ENCODE data around the gene TM2D3.
A peak's percentile ranks its signal among the peaks of the same experiment; 100 is the strongest.

Gene TM2D3, protein sequence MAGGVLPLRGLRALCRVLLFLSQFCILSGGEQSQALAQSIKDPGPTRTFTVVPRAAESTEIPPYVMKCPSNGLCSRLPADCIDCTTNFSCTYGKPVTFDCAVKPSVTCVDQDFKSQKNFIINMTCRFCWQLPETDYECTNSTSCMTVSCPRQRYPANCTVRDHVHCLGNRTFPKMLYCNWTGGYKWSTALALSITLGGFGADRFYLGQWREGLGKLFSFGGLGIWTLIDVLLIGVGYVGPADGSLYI

DNA sequence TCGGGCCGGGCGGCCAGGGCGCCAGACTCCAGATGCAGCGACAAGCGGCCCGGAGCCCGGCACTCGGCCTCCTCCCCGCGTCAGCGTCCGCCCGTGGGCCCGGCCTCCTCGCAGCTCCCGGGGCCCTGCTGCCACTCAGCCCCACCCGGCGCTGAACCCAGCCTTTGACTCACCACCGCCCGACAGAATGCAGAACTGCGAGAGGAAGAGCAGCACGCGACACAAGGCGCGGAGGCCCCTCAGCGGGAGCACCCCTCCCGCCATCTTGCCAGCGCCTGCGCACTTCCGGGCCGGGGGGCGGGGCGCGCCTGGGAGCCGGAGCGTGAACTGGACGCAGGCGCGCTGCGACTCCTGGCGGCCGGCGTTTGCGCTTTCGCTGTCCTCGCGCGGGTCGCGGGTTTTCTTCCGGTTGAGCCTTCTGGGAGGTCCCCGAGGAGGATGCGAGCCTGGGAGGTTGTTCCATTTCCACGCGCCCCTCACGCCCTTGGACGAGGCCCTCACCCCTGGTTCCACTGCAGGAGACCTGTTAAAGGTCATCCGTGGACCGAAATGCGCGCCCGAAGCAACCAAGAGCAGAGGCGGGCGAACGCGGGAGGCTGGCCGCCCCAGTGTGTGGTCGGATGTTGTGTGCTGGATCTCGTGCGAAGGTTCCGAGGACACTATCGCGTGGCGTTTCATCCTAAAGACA is at the start of gene TM2D3:
Gene TM2D3 (minus strand): TSS at position 284 of the 688 bp plus-strand sequence. CDS start 20 bp downstream, at position 264.
- DNase-seq (ENCODE audit: insufficient read length, low spot score): peak; percentile 85
- FAIRE-seq: peak; percentile 82

DNA sequence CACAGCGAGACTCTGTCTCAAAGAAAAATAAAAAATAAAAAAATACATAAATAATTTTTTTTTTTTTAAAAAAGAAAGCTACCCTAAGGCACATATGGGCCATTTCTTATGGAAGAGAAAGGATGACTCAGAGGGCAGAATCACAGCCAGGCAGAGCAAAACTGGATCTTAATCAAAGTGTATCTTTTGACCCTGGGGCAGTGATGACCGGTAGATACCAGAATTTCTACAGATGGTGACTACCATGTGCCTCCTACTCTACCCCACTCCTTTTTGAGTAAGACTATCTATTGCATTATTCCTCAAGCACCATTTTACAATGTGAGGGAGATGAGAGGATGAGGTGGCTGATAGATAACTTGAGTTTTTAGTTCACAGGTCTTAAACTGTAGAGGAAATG is 46.1 kb upstream of the TM2D3 start:
- DNase-seq (ENCODE audit: insufficient read length, low spot score): no peak
- FAIRE-seq: no peak

DNA sequence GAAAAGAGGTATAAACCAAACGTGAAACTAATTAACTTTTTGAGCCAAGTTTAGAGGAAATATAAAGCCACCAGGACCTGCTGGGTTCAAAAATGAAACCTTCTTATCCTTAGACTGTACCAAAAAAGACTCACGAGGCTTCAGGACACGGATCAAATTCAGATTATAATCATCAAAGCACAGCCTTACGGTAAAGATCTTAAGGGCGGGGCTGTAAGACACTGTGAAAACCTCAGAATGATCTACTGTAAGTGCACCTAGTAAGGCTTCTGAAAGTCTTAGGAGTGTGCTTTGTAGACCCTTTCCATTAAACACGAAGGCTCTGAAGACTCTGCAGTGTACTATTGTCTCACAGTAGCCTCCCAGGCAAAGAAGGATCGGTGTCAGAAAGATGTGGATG is 45.3 kb upstream of the TM2D3 start:
- FAIRE-seq: no peak
- DNase-seq (ENCODE audit: insufficient read length, low spot score): no peak

DNA sequence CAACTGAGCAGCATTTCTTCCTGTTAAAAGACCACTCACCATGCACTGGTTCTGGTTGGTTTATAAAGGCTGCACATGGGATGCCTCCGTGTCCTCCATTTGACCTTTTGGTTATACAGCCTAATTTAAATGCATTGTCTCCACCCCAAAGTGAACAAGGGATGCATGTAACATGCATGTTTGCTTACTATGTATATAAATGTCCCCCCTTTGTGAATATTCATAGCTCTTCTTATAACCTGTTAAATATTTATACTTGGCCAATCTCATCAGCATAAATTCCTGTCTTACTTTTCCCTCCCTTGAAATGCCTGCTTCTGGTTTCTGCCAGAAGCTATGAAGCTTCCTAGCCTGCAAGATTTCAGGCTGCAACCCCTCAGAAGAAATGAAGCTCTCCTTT is 44.6 kb upstream of the TM2D3 start:
- FAIRE-seq (no peak), DNase-seq (ENCODE audit: insufficient read length, low spot score) (no peak)

DNA sequence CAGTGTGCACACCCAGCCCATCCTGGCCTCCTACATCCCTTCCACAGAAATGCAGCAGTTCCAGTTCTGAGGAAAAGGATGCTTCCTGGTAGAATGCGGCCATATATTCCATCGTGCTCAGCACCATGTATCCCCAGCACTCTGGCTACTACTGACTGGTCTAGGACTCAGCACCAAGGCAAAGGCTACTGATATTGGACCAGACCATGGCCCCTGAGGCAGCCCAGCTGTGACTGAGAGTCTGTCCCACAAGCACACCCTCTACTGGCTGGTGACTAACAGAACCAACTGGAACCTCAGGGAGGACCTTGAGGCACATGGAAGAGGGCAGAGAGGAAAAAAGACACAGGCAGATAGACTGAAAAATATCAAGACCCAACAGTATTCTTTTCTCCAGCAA is 42.1 kb upstream of the TM2D3 start:
- FAIRE-seq (no peak), DNase-seq (ENCODE audit: insufficient read length, low spot score) (no peak)

DNA sequence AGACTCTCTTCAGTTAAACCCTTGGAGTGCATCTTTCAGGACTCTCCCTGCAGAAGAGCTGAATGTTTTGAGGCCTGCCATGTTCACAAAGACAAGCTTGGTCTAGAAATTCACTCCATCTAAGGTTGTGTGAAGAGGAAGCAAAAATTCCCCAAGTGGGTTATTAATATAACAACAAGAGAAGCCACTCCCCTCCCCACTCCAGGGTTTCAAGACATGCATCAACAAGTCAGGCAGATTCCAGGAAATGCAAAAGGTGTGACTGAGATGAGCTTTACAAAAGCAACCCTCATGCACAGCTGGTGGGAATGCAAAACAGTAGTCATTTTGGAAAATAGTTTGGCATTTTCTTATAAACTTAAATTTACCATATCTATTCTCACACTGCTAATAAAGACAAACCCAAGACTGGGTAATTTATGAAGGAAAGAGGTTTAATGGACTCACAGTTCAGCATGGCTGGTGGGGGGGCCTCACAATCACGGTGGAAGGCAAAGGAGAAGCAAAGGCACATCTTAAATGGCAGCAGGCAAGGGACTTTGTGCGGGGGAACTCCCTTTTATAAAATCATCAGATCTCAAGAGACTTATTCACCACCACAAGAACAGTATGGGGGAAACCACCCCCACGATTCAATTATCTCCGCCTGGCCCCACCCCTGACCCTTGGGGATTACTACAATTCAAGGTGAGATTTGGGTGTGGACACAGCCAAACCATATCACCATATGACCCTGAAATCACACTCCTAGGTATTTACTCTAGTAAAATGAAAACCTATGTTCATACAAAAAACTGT is 40.8 kb upstream of the TM2D3 start:
- FAIRE-seq: no peak

DNA sequence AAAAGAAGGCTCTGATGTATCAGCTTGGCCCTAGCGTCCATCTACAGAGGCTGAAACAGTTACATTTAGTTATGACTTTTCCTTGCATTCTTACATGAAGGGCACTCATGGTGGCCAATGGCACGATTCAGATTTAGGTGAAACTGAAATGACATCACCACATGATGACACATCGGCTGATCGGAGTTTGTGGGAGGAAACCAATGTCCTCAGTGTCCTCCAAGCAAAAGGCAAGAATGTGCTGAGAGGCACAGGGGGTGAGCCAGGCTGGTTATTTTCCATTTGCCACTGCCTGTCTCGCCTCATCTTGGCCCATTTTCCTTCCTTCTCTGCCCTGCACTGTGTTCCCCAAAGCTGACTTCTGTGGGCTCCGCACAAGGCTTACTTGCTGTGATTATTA is 37.7 kb upstream of the TM2D3 start:
- DNase-seq (ENCODE audit: insufficient read length, low spot score): no peak
- no peak for FAIRE-seq

More for the DNA sequence above, 40.8 kb upstream of the TM2D3 start:
- no peak for DNase-seq (ENCODE audit: insufficient read length, low spot score)

DNA sequence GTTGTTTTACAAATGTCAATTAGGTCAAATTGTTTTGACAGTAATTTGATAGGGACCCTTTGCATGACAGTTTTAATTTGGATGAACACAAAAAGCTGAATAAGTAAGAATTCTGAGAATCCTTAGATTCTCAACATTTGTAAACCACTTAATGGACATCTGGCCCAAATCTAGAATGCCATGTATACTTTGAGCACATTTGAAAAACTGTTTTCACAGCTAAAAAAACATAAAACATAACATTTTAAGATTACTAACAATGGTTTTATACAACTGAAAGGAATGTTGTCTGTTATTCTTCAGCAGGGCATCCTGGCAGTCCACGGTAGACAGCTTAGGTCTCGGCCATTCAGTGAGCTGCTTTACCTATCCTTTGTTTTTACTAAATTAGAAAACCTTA is 34.5 kb upstream of the TM2D3 start:
- no peak for FAIRE-seq
- no peak for DNase-seq (ENCODE audit: insufficient read length, low spot score)

DNA sequence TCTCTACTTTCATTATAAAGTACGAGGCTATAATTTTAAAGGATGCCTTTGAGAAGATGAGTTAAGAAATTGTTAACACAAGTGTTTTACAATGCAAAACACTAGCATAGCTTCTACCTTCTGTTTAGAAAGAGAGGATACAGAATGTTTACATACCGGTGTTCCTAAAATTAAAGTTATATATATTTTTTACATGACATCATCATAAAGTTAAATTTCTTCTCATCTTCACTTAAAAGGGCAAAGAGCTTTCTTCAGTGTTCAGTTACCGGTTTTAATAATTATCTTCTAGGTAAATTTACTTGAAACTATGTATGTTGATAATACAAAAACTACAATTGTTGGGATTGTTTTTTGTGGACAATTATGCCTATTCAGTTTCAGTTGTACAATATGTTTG is 32.7 kb upstream of the TM2D3 start:
- no peak for FAIRE-seq

DNA sequence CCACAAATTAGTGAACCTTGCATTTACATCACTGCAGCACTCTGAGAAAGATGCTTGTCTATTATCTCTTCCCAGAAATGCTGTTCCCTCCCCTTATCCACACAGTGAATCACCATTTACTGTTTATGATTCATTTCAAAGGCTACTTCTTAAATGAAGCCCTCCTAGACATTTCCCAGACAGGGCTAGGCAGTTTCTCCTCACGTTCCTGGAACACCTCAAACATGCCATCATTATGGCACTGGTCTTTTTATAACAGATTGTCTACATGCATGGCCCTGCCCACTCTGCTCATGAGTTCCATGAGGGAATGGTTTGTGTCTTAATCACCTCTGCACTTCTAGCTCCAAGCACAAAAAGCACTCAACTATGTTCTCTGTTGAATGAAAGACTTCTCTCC is 32.2 kb upstream of the TM2D3 start:
- DNase-seq (ENCODE audit: insufficient read length, low spot score): no peak

More for the DNA sequence above, 32.7 kb upstream of the TM2D3 start:
- no peak for DNase-seq (ENCODE audit: insufficient read length, low spot score)

DNA sequence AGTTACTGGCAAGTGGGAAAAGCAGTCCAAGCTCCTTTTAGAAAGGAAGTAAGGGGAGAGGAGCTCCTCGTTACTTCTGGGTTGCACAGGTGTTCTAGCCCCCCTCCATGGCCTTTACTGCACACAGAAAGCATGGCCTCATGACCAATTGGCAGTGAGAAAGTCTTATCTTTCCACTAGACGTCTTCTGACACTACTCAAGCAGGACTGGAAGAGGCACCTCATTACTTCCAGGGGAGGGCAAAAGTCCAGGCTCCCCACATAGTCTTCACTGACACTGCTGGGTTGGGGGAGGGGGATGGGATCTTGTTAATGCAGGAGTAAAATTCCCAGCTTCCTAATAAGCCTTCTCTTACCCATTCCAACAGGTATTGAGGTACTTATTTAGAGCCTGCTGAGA is 27.6 kb upstream of the TM2D3 start:
- no peak for FAIRE-seq
- no peak for DNase-seq (ENCODE audit: insufficient read length, low spot score)

More for the DNA sequence above, 32.2 kb upstream of the TM2D3 start:
- FAIRE-seq: no peak

DNA sequence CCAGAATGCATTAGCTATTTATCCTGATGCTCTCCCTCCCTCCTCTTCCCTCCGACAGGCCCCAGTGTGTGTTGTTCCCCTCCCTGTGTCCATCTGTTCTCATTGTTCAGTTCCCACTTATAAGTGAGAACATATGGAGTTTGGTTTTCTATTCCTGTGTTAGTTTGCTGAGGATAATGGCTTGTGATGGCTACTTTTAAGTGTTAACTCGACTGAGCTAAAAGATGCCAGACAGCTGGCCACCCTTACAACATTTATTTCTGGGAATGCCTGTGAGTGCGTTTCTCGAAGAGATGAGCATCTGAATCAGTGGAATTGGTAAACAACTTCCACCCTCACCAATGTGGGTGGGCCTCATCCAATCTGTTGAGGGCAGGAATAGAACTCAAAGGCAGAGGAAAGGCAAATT is 24.7 kb upstream of the TM2D3 start:
- DNase-seq (ENCODE audit: insufficient read length, low spot score) (no peak), FAIRE-seq (no peak)

DNA sequence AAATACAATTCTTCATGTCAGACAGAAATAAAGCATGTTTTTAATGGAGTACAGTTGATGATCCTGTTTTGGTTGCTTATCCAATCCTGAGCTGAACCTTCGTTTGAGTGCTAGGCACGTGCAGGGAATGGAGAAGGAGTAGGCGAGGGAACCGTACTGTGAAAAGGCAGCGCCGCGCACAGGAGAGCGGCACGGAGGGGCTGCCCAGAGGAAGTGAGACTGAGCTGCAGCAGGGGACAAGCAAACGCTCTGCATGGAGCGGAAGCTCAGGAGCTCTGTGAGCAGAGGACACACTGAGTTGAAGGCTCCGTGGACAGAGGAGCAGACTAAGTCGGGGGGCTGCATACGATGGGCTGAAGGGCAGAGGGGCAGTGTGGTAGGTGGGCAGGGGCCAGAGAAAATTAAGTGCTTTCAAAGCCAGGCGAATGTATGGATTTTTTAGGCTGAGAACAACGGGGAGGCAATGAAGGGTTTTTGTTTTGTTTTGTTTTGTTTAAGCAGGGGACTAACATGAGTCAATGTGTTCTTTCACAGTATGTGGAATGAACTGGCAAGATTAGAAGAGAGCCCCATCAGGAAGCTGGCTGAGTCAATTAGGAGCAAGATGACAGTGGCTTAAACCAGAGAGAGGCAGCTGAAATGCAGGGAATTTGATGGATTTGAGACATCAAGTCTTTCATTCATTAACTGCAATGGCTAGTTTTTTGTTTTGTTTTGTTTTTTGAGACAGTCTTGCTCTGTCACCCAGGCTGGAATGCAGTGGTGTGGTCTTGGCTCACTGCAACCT is 23.8 kb upstream of the TM2D3 start:
- FAIRE-seq (no peak), DNase-seq (ENCODE audit: insufficient read length, low spot score) (no peak)

DNA sequence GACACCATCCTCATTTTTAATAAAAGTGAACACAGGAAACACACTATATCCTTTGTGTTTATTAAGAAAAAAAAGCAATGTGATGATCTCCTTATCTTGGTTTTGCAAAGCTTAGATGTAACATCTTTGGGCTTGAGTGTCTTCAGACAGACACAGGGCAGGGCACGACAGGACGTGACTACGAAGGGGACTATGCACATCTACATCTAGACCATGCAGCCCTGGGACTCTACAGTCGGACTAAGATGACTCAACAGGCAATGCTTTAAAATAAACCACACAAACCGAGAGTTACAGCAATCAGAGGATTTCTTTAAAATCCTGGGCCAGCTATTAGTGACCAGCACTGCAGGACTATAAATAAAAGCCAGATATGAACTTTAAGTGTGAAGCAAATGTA is 22.8 kb upstream of the TM2D3 start:
- FAIRE-seq (no peak), DNase-seq (ENCODE audit: insufficient read length, low spot score) (no peak)

DNA sequence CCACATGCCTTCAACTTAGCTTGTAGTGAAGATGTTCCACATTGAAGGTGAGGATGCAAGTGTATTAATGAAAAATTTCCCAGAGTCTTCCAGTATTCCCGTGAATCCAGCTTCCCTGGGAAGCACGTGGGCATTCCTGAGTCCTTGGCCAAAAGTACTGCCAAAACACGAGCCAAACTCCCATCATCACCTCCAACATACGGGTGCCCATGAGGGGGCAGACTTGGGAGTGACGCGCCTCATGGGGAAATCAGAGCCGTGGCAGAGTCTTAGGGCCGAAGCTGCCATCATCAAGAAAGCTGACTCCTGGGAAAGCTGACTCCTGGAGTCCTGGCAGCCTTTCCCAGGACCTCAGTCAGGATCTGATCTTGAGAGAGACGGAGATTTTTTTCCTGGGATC is 20.1 kb upstream of the TM2D3 start:
- FAIRE-seq: no peak

DNA sequence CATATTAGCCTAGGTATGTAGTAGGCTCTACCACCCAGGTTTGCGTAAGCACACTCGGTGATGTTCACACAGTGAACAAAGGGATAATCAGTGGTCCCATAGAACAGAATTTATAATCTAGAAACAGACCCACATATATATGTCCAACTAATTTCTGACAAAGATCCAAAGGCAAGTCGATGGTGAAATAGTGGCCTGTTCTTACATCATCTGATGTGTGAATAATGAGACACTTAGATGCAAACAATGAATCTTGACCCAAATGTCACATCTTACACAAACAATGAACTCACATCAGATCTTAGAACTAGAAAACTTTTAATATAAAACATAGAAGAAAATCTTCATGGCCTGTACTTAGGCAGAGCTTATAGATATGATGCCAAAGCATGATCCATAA is 17.6 kb upstream of the TM2D3 start:
- FAIRE-seq (no peak), DNase-seq (ENCODE audit: insufficient read length, low spot score) (no peak)

More for the DNA sequence above, 20.1 kb upstream of the TM2D3 start:
- DNase-seq (ENCODE audit: insufficient read length, low spot score): no peak

DNA sequence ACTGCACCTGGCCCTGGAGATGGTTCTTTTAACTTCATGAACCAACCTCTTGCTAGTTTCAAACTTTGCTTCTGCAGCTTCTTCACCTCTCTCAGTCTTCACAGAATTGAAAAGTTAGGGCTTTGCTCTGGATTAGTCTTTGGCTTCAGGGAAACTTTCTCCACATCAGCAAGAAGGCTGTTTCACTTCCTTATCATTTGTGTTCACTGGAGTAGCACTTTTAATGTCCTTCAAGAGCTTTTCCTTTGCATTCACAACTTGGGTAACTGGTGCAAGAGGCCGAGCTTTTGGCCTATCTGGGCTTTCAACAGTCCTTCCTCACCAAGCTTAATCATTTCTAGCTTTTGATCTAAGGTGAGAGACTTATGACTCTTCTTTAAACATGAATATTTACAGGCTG is 15.7 kb upstream of the TM2D3 start:
- DNase-seq (ENCODE audit: insufficient read length, low spot score) (no peak), FAIRE-seq (peak; percentile 47)

DNA sequence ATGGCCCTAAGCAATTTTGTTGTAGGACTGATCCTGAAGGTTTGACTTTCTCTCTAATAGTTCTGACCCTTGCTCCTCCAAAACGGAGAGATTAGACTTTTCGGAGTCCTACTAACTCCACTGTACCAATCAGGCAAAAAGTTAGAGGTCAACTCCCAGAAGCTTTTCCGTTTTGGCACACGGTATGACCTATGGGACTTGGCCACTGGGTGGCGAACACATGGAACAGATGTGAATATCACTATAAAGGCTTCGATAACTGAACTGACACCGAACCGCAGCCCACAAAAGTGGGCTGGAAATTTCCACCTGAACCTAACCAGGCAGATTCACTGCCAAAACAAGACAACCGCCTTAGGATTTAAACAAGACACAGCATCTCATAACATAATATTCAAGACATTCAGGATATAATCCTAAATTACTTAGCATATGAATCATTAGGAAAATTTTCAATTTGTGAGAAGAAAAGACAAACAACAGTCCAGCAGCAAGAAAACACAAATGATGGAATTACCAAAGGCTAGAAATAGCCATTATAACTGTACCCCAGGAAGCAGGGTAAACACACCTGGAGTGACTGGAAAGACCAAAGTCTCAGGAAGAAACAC is 12.2 kb upstream of the TM2D3 start:
- DNase-seq (ENCODE audit: insufficient read length, low spot score): no peak
- FAIRE-seq: no peak

DNA sequence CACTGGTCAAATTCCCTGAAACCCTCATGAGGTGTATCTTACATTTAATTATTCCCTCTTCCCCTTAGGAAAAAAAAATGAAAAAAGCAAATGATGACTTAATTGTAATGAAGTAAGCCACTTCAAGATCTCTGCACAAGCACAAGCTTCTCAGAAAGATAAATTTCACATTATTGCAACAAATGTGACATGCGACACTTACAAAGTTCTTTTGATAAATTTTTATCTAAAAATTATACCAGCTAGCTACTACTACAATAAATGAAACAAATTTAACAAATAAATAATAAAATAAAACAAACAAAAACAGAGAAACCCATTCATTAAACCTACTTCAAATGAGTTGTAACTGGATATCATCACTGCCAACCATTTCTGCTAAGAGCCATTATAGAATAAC is 10.0 kb upstream of the TM2D3 start:
- no peak for FAIRE-seq
- DNase-seq (ENCODE audit: insufficient read length, low spot score): no peak

DNA sequence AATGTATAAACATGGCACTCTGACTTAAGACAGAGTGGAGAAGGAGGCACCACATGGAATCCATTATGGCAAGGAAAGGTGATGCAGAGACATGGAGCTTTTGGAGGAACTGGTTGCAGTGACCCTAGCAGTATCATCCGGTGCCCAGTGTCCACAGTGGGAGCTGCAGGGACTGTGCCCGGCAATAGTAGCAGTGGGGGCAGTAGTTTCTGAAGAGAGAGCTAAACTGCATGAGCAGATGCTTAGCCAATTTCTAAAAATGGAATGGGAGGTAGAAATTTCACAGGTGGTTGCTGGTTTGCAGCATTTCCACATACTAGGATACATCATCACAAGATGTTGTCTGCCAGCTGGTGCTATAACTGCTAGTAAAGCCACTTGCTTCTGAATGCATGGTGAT is 7.8 kb upstream of the TM2D3 start:
- FAIRE-seq: no peak

More for the DNA sequence above, 7.8 kb upstream of the TM2D3 start:
- no peak for DNase-seq (ENCODE audit: insufficient read length, low spot score)

All from GM19239 (cell line).